Measurements from ENCODE around the gene MCEMP1.

The MCEMP1 gene

GRCh38 chr19:7729211-7729610 is 52.3 kb downstream of the MCEMP1 start:
- DNase-seq (ENCODE audit: low read depth in 2 of 2), result no peak

Measured in stimulated activated CD4-positive, alpha-beta T cell treated with anti-CD3 and anti-CD28 coated beads, Interleukin-4, amount 100 ng/mL, for 48 hours (primary cell).